ENCODE measurements around the gene TAF4.

TAF4 gene

GRCh38 chr20:61929561-61929960, 136.1 kb downstream of the TAF4 start:
- no peak for DNase-seq

- DNase-seq, result no peak
Measured at GRCh38 chr20:61927826-61928541, 137.7 kb downstream of the TAF4 start.

- no peak for DNase-seq
Measured at GRCh38 chr20:61927193-61927825, 138.4 kb downstream of the TAF4 start.

- no peak for DNase-seq
Measured at GRCh38 chr20:61926796-61927192, 138.9 kb downstream of the TAF4 start.

- no peak for DNase-seq
Measured at GRCh38 chr20:61926253-61926613, 139.4 kb downstream of the TAF4 start.

- no peak for DNase-seq
Measured at GRCh38 chr20:61925555-61926252, 140.0 kb downstream of the TAF4 start.

GRCh38 chr20:61924858-61925554, 140.7 kb downstream of the TAF4 start:
- no peak for DNase-seq

Measured in effector CD4-positive, alpha-beta T cell (primary cell).